Astrocyte of the hippocampus (primary cell): Measurements from ENCODE around the gene GTPBP2.
A peak's percentile ranks its signal among the peaks of the same experiment; 100 is the strongest.
"Not testable (repeated sequence)": the region's sequence is repeated elsewhere in the genome, so short reads cannot be mapped to it uniquely, and the experiment has no call there.

Experiments used
- DNase-seq: peaks from one replicate; pipeline ENCODE4 v3.0.0; 2011; ENCODE audit warnings: low read depth, low spot score

The GTPBP2 gene

DNA sequence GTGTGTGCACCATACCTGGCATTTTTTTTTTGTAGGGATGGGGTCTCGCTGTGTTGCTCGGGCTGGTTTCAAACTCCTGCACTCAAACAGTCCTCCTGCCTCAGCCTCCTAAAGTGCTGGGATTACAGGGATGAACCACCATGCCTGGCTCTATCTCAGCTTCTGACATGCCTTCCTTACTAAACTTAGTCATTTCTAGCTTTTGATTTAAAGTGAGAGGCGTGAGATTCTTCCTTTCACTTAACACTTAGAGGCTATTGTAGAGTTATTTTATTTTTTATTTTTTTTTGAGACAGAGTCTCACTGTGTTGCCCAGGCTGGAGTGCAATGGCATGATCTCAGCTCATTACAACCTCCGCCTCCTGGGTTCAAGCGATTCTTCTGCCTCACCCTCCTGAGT, 33.9 kb upstream of the GTPBP2 start:
- DNase-seq, result not testable (repeated sequence)

DNA sequence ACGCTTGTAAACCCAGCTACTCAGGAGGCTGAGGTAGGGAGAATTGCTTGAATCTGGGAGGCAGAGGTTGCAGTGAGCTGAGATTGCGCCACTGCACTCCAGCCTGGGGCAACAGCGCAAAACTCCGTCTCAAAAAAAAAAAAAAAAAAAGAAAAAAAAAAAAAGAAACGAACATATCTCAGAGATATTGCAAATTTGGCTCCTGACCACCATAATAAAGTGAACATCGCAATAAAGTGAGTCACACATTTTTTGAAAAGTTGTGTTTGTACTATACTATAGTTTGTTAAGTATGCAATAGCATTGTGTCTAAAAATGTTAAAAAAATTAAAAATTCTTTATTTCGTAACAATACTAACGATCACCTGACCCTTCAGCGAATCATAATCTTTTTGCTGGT, 29.1 kb upstream of the GTPBP2 start:
- DNase-seq, result no peak

GRCh38 chr6:43657221-43657802, 28.2 kb upstream of the GTPBP2 start:
- DNase-seq, result no peak

- DNase-seq, result not testable (repeated sequence)
These were observed 23.8 kb upstream of the GTPBP2 start for GRCh38 chr6:43652822-43653221.

- no peak for DNase-seq
These were observed 19.2 kb upstream of the GTPBP2 start for GRCh38 chr6:43648248-43648647.

- DNase-seq, result no peak
These were observed 18.5 kb upstream of the GTPBP2 start for GRCh38 chr6:43647613-43648012.

GRCh38 chr6:43645613-43645964, 16.5 kb upstream of the GTPBP2 start:
- DNase-seq, result no peak

GRCh38 chr6:43644940-43645612, 16.0 kb upstream of the GTPBP2 start, which contains the start of gene RSPH9:
TSS of gene RSPH9 (plus strand) at chr6:43645036. CDS start at chr6:43645099, 63 bp downstream.
- DNase-seq, result peak; percentile 84

DNA sequence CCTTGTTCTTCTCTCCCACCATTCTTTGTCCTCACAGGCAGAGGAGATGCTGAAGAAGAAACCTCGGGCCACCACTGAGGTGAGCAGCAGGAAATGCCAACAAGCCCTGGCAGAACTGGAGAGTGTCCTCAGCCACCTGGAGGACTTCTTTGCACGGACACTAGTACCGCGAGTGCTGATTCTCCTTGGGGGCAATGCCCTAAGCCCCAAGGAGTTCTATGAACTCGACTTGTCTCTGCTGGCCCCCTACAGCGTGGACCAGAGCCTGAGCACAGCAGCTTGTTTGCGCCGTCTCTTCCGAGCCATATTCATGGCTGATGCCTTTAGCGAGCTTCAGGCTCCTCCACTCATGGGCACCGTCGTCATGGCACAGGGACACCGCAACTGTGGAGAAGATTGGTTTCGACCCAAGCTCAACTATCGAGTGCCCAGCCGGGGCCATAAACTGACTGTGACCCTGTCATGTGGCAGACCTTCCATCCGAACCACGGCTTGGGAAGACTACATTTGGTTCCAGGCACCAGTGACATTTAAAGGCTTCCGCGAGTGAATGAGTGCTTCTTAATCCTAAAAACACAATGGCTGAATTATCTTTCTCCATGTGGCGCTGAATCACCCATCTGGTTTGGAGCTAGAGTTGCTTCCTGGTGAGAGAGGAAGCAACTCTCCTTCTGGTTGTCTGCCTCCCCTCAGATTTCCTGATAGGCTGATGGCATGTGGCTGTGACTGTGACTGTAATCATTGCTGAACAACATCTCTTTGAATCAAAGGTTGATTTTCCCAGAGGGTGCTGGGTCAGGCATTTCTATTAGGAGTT, 11.1 kb upstream of the GTPBP2 start:
- no peak for DNase-seq

DNA sequence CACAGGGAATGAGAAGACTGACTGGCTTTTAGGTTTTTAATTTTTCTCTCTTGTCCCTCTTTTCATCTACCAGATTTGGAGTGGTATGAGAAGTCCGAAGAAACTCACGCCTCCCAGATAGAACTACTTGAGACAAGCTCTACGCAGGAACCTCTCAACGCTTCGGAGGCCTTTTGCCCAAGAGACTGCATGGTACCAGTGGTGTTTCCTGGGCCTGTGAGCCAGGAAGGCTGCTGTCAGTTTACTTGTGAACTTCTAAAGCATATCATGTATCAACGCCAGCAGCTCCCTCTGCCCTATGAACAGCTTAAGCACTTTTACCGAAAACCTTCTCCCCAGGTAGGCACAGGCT, 7.2 kb upstream of the GTPBP2 start:
- DNase-seq, result no peak

DNA sequence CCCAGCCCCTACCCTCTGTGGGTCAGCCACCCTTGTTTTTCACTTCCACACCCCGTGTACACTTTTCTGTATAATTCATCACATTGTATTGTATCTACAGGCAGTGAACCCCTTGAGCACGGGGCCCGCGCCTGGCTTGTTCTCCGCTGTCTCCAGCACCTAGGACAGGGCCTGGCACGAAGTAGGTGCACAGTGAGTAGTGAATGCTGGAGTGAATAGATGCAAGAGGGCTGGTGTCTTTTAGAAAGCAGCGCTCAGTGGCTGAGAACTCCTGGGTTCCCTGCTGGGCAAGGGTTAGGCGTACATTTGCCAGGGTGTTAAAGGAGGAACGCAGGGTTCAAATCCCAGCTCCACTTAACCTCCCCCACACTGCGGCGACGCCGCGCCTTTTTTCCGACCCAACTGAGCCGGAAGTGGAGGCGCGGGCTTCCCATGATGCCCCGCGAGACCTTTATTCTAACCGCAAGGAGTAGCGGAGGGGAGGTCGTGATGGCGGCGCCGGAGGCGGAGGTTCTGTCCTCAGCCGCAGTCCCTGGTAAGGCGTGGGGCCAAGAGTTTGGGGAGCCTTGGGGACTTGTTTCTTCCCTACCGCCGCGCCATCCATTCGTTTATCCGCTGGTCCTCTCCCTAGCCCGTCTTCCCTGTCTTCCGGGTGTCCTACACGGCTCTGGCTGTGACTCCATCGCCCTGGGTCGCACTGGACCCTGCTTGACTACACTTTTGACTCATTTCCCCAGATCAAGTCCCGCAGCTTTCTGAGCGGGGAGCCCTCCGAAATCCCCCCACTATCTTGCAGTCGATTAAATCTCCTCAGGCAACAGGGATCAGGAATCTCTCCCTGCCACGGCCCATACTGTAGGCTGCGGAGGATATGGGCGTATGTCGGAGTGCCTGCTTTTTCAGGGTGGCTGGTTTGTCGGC, 6.6 kb upstream of the GTPBP2 start, which contains the start of gene MAD2L1BP:
TSS of gene MAD2L1BP (plus strand) at position 454 of the 921 bp plus-strand sequence. CDS start at position 490, 36 bp downstream.
- DNase-seq, result peak; percentile 88

DNA sequence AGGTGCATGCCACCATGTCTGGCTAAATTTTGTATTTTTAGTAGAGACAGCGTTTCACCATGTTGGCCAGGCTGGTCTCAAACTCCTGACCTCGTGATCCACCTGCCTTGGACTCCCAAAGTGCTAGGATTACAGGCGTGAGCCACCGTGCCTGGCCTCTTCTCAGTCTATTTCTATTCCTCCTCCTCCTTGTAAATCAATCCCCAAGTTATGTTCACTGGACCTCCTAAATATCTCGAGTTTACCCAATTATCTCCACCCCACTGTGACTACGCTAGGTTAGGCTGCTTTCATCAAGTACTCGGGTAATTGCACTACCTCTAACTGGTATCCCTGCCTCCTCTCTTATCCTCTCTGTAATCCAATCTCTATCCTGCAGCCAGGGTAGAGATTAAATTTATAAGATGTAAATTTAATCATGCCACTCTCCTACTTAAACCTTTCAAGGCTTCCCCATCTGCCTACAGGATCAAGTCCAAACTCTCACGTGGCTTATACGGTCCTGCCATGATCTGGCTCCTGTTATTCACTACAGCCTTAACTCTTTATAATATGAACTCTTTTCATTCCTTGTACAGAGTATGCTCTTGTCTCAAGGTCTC, 5.7 kb upstream of the GTPBP2 start:
- DNase-seq, result no peak

GRCh38 chr6:43633002-43633401, 3.9 kb upstream of the GTPBP2 start:
- DNase-seq, result not testable (repeated sequence)

DNA sequence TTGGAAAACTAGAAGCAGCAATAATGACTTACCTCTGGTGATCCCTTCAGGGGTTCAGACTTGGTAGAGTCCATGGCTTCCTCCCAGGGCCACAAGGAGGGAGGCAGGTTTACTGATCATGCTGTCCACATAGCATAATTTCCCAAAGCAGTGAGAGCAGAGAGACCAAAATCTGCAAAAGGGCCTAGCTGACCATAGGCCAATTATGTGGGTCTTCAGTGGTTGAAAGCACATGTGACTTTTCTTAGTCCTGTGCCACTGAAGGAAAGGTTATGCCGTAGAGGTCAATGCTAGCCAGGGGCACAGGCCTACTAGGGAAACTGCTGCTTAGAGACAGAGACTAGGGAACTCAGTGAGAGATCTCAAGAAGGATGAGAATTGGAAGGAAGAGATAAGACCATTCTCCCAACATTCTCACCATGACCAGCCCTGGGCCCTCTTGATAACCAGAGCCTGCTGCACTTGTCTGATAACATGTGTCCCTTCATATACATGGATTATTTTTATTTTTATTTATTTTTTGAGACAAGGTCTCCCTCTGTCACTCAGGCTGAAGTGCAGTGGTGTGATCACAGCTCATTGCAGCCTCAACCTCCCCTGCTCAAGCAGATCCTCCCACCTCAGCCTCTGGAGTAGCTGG, 2.0 kb upstream of the GTPBP2 start:
- no peak for DNase-seq

GRCh38 chr6:43629505-43630300, 639 bp upstream of the GTPBP2 start:
- peak; percentile 98 for DNase-seq

GRCh38 chr6:43628393-43629103, 516 bp downstream of the GTPBP2 start:
- DNase-seq, result peak; percentile 66

- peak; percentile 94 for DNase-seq
These were observed 1.8 kb downstream of the GTPBP2 start for GRCh38 chr6:43627008-43627825.

DNA sequence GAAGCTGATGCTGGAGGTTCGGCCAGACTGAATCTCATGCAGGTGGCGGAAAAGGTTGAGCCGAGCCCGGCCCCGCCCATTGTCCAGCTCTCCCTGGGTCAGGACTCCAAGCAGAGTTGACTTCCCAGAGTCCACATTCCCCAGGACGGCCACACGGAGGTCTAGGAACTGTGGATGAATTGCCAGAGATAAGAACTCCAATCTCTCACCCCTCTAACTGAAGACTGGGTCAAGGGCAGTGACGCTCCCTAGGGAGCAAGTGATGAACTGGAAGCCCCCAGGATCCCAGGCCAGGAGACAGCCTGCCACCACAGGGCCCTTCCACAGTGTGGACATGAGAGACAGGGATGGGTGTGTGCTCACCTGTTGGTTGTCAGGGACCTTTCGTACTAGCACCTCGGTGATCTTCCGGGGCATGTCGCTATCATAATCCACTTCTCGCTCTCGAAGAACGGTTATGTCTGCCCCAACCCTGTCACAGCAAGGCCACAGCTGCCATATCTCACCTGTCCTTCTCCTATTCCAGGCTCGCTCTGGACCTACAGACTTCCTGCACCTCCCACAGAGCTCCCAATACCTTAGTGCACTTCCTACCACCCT, 3.6 kb downstream of the GTPBP2 start:
- no peak for DNase-seq
